Activated naive CD8-positive, alpha-beta T cell treated with anti-CD3 and anti-CD28 coated beads for 36 hours (primary cell): ENCODE measurements around the gene MFNG. TPM values are rescaled to one million over a fixed set of nuclear protein-coding genes. Genes with fewer than 3 reads are reported as not detected.
"Not testable (repeated sequence)": the region's sequence is repeated elsewhere in the genome, so short reads cannot be mapped to it uniquely, and the experiment has no call there.

Experiments
- DNase-seq: peaks from one replicate; pipeline ENCODE4 v3.0.0; 2021
- H3K27ac Mint-ChIP-seq: one replicate; pipeline ENCODE4 v1.8.0; 2022; ENCODE audit warnings: mild to moderate bottlenecking, moderate library complexity, mixed read lengths
- H3K27me3 Mint-ChIP-seq: one replicate; pipeline ENCODE4 v1.8.0; 2022; ENCODE audit warnings: mild to moderate bottlenecking, mixed read lengths
- H3K36me3 Mint-ChIP-seq: one replicate; pipeline ENCODE4 v1.8.0; 2021; ENCODE audit warnings: mild to moderate bottlenecking, mixed read lengths
- H3K4me1 Mint-ChIP-seq: one replicate; pipeline ENCODE4 v1.8.0; 2021; ENCODE audit warnings: mixed read lengths
- H3K4me3 Mint-ChIP-seq: one replicate; pipeline ENCODE4 v1.8.0; 2022; ENCODE audit warnings: mild to moderate bottlenecking, moderate library complexity, mixed read lengths
- H3K9me3 Mint-ChIP-seq: one replicate; pipeline ENCODE4 v1.8.0; 2022; ENCODE audit warnings: mixed read lengths
- total RNA-seq, 2 experiments: library from RNA; stranded (reverse); gene quantifications; one replicate each; pipeline ENCODE4 v1.2.3, GENCODE V29; 2021

MFNG gene, protein sequence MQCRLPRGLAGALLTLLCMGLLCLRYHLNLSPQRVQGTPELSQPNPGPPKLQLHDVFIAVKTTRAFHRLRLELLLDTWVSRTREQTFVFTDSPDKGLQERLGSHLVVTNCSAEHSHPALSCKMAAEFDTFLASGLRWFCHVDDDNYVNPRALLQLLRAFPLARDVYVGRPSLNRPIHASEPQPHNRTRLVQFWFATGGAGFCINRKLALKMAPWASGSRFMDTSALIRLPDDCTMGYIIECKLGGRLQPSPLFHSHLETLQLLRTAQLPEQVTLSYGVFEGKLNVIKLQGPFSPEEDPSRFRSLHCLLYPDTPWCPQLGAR
- total RNA-seq = 100 to 1,000 TPM; 193 to 204 TPM

GRCh38 chr22:37486224-37486845, at the start of gene MFNG:
Gene MFNG (minus strand): TSS chr22:37486384. CDS start chr22:37486177, 207 bp downstream.
- peaks cover 53% of the 10 kb centered on the region for H3K4me1 Mint-ChIP-seq

GRCh38 chr22:37535159-37535558, 49.0 kb upstream of the MFNG start:
- Mint-ChIP-seq H3K9me3 (no peaks in the 10 kb centered on the region), H3K27me3 (peaks cover 25% of the 10 kb centered on the region), H3K4me3 (no peak overlapping the region), H3K27ac (no peak overlapping the region), H3K4me1 (peaks cover 26% of the 10 kb centered on the region), H3K36me3 (no peaks in the 10 kb centered on the region)
- no peak for DNase-seq

More at GRCh38 chr22:37486224-37486845, at the start of gene MFNG:
- Mint-ChIP-seq H3K36me3 (peaks cover 35% of the 10 kb centered on the region), H3K27ac (peak within 1 kb of the TSS; percentile 98), H3K27me3 (no peaks in the 10 kb centered on the region), H3K9me3 (no peaks in the 10 kb centered on the region), H3K4me3 (peak within 1 kb of the TSS; percentile 89)
- peak; percentile 83 for DNase-seq

GRCh38 chr22:37534445-37534844, 48.3 kb upstream of the MFNG start:
- Mint-ChIP-seq H3K4me1 (peaks cover 31% of the 10 kb centered on the region), H3K4me3 (no peak overlapping the region), H3K27me3 (peaks cover 17% of the 10 kb centered on the region), H3K27ac (no peak overlapping the region), H3K36me3 (no peaks in the 10 kb centered on the region), H3K9me3 (no peaks in the 10 kb centered on the region)
- DNase-seq = no peak

DNA sequence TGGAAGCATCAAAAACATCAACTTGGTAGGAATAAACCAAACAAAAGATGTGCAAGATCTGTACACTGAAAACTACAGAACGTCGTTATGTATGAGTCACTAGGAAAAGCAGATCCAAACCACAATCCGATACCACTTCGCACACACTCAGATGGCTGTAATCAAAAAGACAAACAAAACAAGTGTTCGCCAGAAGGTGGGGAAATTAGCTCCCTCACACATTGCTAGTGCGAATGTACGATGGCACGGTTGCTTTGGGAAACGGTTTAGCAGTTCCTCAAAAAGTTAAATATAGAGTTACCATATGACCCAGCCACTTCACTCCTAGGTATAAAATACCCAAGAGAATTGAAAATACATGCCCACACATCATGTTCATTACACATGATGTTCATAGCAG, 47.8 kb upstream of the MFNG start:
- Mint-ChIP-seq H3K4me1 (peaks cover 29% of the 10 kb centered on the region), H3K4me3 (no peak overlapping the region), H3K36me3 (no peaks in the 10 kb centered on the region), H3K9me3 (no peaks in the 10 kb centered on the region), H3K27me3 (peaks cover 13% of the 10 kb centered on the region), H3K27ac (no peak overlapping the region)
- DNase-seq = no peak

DNA sequence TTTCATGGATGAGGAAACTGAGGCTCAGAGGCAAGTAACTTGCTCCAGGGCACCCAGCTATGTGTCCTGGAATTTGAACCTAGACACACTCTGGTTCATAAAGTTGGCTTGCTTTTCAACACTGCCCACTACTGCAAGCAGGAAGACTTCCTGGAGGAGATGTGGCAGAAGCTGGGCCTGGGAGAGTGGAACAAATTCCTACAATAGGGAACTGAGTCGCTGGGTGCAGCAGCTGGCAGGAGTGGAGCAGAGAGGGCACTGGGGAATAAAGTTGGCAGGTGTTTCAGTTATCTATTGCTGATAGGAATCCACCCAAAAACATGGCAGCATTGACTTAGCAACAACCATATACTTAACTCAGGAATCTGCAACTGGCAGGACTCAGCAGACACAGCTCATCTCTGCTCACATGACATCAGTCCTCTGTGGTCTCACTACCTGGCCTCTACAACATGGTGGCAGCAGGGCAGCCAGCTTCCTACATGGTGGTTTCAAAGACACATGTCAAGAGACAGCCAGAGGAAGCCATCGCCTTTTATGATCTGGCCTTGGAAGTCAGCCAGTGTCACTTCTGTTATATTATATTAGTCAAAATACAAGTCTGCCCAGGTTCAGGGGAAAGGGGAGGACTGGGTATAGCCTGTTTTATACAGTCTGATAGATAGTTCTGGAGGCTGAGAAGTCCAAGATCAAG, 43.6 kb upstream of the MFNG start:
- no peaks in the 10 kb centered on the region for H3K36me3 Mint-ChIP-seq
- peaks cover 13% of the 10 kb centered on the region for H3K27me3 Mint-ChIP-seq
- no peak for DNase-seq
- no peak overlapping the region for H3K4me3 Mint-ChIP-seq
- H3K9me3 Mint-ChIP-seq = no peaks in the 10 kb centered on the region
- peaks cover 21% of the 10 kb centered on the region for H3K4me1 Mint-ChIP-seq
- H3K27ac Mint-ChIP-seq = no peak overlapping the region

DNA sequence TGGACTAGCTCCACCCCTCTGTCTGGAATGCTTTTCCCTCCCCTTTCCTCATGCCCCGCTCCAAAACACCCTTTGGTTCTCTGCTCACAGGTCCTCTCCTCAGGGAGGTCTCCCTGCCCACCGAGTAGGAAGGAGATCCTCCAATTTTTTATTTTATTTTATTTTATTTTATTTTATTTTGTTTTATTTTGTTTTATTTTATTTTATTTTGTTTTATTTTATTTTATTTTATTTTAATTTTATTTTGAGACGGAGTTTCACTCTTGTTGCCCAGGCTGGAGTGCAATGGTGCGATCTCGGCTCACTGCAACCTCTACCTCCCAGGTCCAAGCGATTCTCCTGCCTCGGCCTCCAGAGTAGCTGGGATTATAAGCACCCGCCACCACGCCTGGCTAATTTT, 41.8 kb upstream of the MFNG start:
- not testable (repeated sequence) for H3K9me3 Mint-ChIP-seq, H3K4me1 Mint-ChIP-seq, H3K4me3 Mint-ChIP-seq, H3K27ac Mint-ChIP-seq, H3K36me3 Mint-ChIP-seq, DNase-seq
- peaks cover 13% of the 10 kb centered on the region for H3K27me3 Mint-ChIP-seq

GRCh38 chr22:37527081-37527752, 41.0 kb upstream of the MFNG start:
- H3K9me3 Mint-ChIP-seq, H3K27ac Mint-ChIP-seq, H3K4me3 Mint-ChIP-seq, H3K36me3 Mint-ChIP-seq, DNase-seq, H3K4me1 Mint-ChIP-seq: not testable (repeated sequence)
- H3K27me3 Mint-ChIP-seq = peaks cover 20% of the 10 kb centered on the region

- H3K27me3 Mint-ChIP-seq = peaks cover 28% of the 10 kb centered on the region
- no peak overlapping the region for H3K27ac Mint-ChIP-seq
- no peaks in the 10 kb centered on the region for H3K9me3 Mint-ChIP-seq
- no peak overlapping the region for H3K4me3 Mint-ChIP-seq
- H3K4me1 Mint-ChIP-seq = peaks cover 10% of the 10 kb centered on the region
- no peak for DNase-seq
- H3K36me3 Mint-ChIP-seq = no peaks in the 10 kb centered on the region
These were observed 40.2 kb upstream of the MFNG start for GRCh38 chr22:37526376-37526775.

DNA sequence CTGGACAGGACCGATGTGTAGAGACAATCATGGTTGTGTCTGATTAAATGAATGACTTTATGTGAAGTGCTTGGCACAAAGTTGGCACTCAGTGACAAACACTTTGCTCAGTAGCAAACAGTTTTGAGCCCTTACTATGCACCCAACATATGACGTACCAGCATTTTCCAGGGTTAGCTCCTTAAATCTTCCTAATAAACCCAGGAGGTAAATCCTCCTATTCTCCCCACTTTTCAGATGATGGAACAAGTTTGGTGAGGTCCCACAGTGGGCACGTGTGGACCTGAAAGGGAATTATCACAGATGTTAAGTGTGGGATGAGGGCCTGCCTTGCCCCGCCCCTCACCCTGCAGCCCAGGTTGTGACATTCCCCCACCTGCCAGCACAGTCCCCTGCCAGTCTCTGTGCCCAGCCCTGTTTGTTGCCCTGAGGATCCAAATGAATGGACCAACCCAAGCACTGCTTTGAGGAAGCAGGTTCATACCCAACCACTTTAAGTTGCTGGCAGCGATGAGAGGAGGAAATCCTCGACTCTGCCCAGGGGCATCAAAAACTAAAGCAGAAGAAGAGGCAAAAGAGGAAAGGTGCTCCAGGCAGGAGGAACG, 39.7 kb upstream of the MFNG start:
- no peaks in the 10 kb centered on the region for H3K36me3 Mint-ChIP-seq
- no peak overlapping the region for H3K27ac Mint-ChIP-seq
- no peaks in the 10 kb centered on the region for H3K9me3 Mint-ChIP-seq
- no peak overlapping the region for H3K4me3 Mint-ChIP-seq
- no peak for DNase-seq
- H3K27me3 Mint-ChIP-seq = peaks cover 34% of the 10 kb centered on the region
- peaks cover 10% of the 10 kb centered on the region for H3K4me1 Mint-ChIP-seq

- H3K27me3 Mint-ChIP-seq = peaks cover 40% of the 10 kb centered on the region
- H3K9me3 Mint-ChIP-seq = no peaks in the 10 kb centered on the region
- H3K4me3 Mint-ChIP-seq = no peak overlapping the region
- H3K4me1 Mint-ChIP-seq = peaks cover 9% of the 10 kb centered on the region
- H3K36me3 Mint-ChIP-seq = no peaks in the 10 kb centered on the region
- no peak overlapping the region for H3K27ac Mint-ChIP-seq
- DNase-seq = no peak
These were observed 39.0 kb upstream of the MFNG start for GRCh38 chr22:37525073-37525745.

DNA sequence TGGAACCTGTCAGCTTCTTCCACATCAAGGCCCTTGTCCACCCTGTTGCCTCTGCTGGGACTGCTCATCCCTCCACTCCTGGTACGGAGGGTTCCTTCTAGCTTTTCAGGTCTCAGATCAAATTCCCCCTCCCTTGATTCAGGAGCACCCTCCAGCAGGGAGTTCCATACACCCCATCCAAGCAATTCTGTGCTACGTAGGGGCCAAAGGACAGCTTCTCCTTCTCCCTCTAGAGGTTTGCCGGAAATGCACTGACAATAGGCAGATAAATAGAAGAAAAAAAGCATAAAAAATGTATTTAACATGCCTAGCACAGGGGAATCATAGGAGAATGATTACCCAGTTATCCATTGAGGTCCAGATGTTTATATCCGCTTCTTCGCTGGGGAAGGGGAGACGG, 36.3 kb upstream of the MFNG start:
- Mint-ChIP-seq H3K27ac (no peak overlapping the region), H3K9me3 (no peaks in the 10 kb centered on the region), H3K27me3 (peaks cover 53% of the 10 kb centered on the region), H3K4me1 (peaks cover 3% of the 10 kb centered on the region), H3K36me3 (no peaks in the 10 kb centered on the region), H3K4me3 (no peak overlapping the region)
- DNase-seq = no peak

GRCh38 chr22:37521236-37521739, 35.1 kb upstream of the MFNG start:
- no peak for DNase-seq
- H3K27me3 Mint-ChIP-seq = peaks cover 53% of the 10 kb centered on the region
- no peak overlapping the region for H3K4me3 Mint-ChIP-seq
- no peaks in the 10 kb centered on the region for H3K36me3 Mint-ChIP-seq
- H3K9me3 Mint-ChIP-seq = no peaks in the 10 kb centered on the region
- H3K27ac Mint-ChIP-seq = no peak overlapping the region
- H3K4me1 Mint-ChIP-seq = peaks cover 3% of the 10 kb centered on the region

DNA sequence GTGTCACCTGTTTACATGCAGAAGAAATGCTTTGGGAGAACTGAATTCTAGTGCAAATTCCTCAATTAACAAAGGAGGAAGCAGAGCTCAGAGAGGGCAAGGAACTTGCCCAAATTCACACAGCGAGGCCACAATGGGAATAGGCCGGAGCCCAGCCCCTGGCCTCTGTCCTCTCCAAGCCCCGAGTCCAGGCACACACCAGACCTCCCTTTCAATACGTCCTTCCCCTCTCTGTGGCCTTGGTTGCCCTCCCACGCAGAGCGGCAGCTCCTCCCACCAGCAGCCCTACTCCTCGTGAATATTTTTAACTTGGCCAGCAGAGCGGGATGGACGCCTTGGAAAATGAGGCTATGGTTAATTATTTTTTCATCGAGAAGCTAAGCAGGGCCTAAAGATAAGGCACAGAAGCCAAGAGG, 34.6 kb upstream of the MFNG start:
- H3K27ac Mint-ChIP-seq = no peak overlapping the region
- no peaks in the 10 kb centered on the region for H3K9me3 Mint-ChIP-seq
- peaks cover 2% of the 10 kb centered on the region for H3K4me1 Mint-ChIP-seq
- H3K36me3 Mint-ChIP-seq = no peaks in the 10 kb centered on the region
- H3K27me3 Mint-ChIP-seq = peaks cover 49% of the 10 kb centered on the region
- H3K4me3 Mint-ChIP-seq = no peak overlapping the region
- no peak for DNase-seq
